ENCODE results near the gene ADD3. TPM values are rescaled to one million over a fixed set of nuclear protein-coding genes. Genes with fewer than 3 reads are reported as not detected.

ADD3 gene
- total RNA-seq, 1 donor from 2014 or later, result 94.6 TPM

- Histone ChIP-seq H3K4me3 (no peak overlapping the region), H3K27me3 (ENCODE audit: low read depth) (no peaks in the 10 kb centered on the region), H3K36me3 (no peaks in the 10 kb centered on the region), H3K4me1 (peaks cover 14% of the 10 kb centered on the region), H3K27ac (no peak overlapping the region), H3K9me3 (no peaks in the 10 kb centered on the region)
- intact Hi-C loops (cut with DNase I), result no loop called here
- TF ChIP-seq CTCF (IDR thresholded peaks at IDR 0.05), result no peak
- DNase-seq, result no peak
- ATAC-seq, result no peak
These were observed 33.1 kb downstream of the ADD3 start for GRCh38 chr10:110040767-110041478.

GRCh38 chr10:110041479-110041829, 33.7 kb downstream of the ADD3 start:
- DNase-seq (no peak), ATAC-seq (no peak)
- H3K36me3 ChIP-seq, result no peaks in the 10 kb centered on the region
- no peak for TF ChIP-seq CTCF (IDR thresholded peaks at IDR 0.05)
- no peak overlapping the region for H3K4me3 ChIP-seq
- H3K4me1 ChIP-seq, result peaks cover 14% of the 10 kb centered on the region
- no peak overlapping the region for H3K27ac ChIP-seq
- no peaks in the 10 kb centered on the region for H3K9me3 ChIP-seq
- no peaks in the 10 kb centered on the region for H3K27me3 ChIP-seq (ENCODE audit: low read depth)
- intact Hi-C loops (cut with DNase I), result no loop called here

- intact Hi-C loops (cut with DNase I), result no loop called here
- Histone ChIP-seq H3K4me3 (no peak overlapping the region), H3K27me3 (ENCODE audit: low read depth) (no peaks in the 10 kb centered on the region), H3K4me1 (peaks cover 9% of the 10 kb centered on the region), H3K27ac (no peak overlapping the region), H3K36me3 (no peaks in the 10 kb centered on the region), H3K9me3 (no peaks in the 10 kb centered on the region)
- ATAC-seq (no peak), DNase-seq (no peak)
- no peak for TF ChIP-seq CTCF (IDR thresholded peaks at IDR 0.05)
These were observed 34.4 kb downstream of the ADD3 start for GRCh38 chr10:110042181-110042580.

- Histone ChIP-seq H3K9me3 (peaks cover under 1% of the 10 kb centered on the region), H3K36me3 (no peaks in the 10 kb centered on the region), H3K27ac (no peak overlapping the region), H3K4me1 (peaks cover 7% of the 10 kb centered on the region), H3K27me3 (ENCODE audit: low read depth) (no peaks in the 10 kb centered on the region), H3K4me3 (no peak overlapping the region)
- intact Hi-C loops (cut with DNase I), result no loop called here
- DNase-seq (no peak), ATAC-seq (no peak)
- no peak for TF ChIP-seq CTCF (IDR thresholded peaks at IDR 0.05)
These were observed 35.1 kb downstream of the ADD3 start for GRCh38 chr10:110042891-110043290.

- H3K9me3 ChIP-seq, result peaks cover 11% of the 10 kb centered on the region
- H3K4me3 ChIP-seq, result no peak overlapping the region
- DNase-seq (no peak), ATAC-seq (no peak)
- no peak for TF ChIP-seq CTCF (IDR thresholded peaks at IDR 0.05)
- no peak overlapping the region for H3K27ac ChIP-seq
- H3K36me3 ChIP-seq, result no peaks in the 10 kb centered on the region
- peaks cover 7% of the 10 kb centered on the region for H3K4me1 ChIP-seq
- intact Hi-C loops (cut with DNase I), result no loop called here
- H3K27me3 ChIP-seq (ENCODE audit: low read depth), result no peaks in the 10 kb centered on the region
These were observed 36.9 kb downstream of the ADD3 start for GRCh38 chr10:110044681-110045080.

All from lower lobe of right lung (tissue), 2 donors.